HepG2 (cell line): ENCODE data around the gene ACE. TPM values are rescaled to one million over a fixed set of nuclear protein-coding genes. Genes with fewer than 3 reads are reported as not detected.
A peak's percentile ranks its signal among the peaks of the same experiment; 100 is the strongest.

Source experiments
- ATAC-seq: fragments of 200-7000 bp; cut with Tn5 transposase; 3 replicates; pipeline ENCODE4 v1.9.1; 2020; ENCODE audit warnings: mild to moderate bottlenecking, moderate library complexity
- BruUV-seq: library from RNA; stranded (reverse); fragments of 400-500 nt; replicated peaks from 2 replicates; lab custom pipeline; 2021; lab: Mats Ljungman, UMichigan
- CTCF ChIA-PET: fragments of 300-600 bp; formaldehyde crosslinking; extraction: SDS; loops from one replicate; lab custom pipeline; 2021; ENCODE audit warnings: low total read pairs, inconsistent platforms, low intra/inter-chr PET ratio; lab: Yijun Ruan, JAX
- POLR2A ChIA-PET: fragments of 350-600 bp; sonication (Branson Sonifier 250); formaldehyde crosslinking; loops from one replicate; lab custom pipeline; 2020; ENCODE audit warnings: antibody characterized with exemption, inconsistent platforms; lab: Yijun Ruan, JAX
- DNase-seq: peaks from one replicate; pipeline ENCODE4 v3.0.0-alpha.2; 2015; ENCODE audit warnings: low spot score
- FAIRE-seq: peaks from 3 replicates; lab custom pipeline; 2011; peaks lifted over from hg19 to GRCh38; lab: Jason Lieb, UNC
- H2AFZ ChIP-seq: one replicate; pipeline ENCODE4 v1.6.1; 2011; ENCODE audit warnings: low read length, inconsistent platforms
- H3K27ac ChIP-seq: fragments of 300-600 bp; 3 replicates; pipeline ENCODE4 v1.8.0; 2011; ENCODE audit warnings: mixed run types, mild to moderate bottlenecking, mixed read lengths, low read length, inconsistent platforms; ENCODE audit not compliant: insufficient read depth; ENCODE audit errors: extremely low read length
- H3K27me3 ChIP-seq, 2 experiments: fragments of 200-600 bp in 1 of 2; 2 replicates in 1 of 2; 3 replicates in 1 of 2; pipeline versions ENCODE4 v1.6.0 to v1.8.0; 2011; ENCODE audit warnings: low read length in 2 of 2, mild to moderate bottlenecking in 2 of 2, moderate library complexity in 2 of 2, inconsistent platforms in 1 of 2; ENCODE audit not compliant: insufficient read depth in 2 of 2, control insufficient read depth in 1 of 2
- H3K36me3 ChIP-seq, 2 experiments: fragments of 200-600 bp in 1 of 2; replicated peaks in 1 of 2; 2 replicates in 1 of 2; 3 replicates in 1 of 2; pipeline versions ENCODE4 v1.5.1 to v1.8.0; 2011; ENCODE audit warnings: low read length in 2 of 2, inconsistent platforms in 1 of 2; ENCODE audit not compliant: insufficient read depth in 2 of 2, control insufficient read depth in 1 of 2
- H3K4me1 ChIP-seq: 2 replicates; pipeline ENCODE4 v1.5.1; 2012; ENCODE audit warnings: low read length, inconsistent platforms; ENCODE audit not compliant: insufficient read depth
- H3K4me2 ChIP-seq: 2 replicates; pipeline ENCODE4 v1.6.0; 2011; ENCODE audit warnings: low read depth, low read length, inconsistent platforms
- H3K4me3 ChIP-seq, 3 experiments: fragments of 200-600 bp in 1 of 3; sonication (generic), shearing (Covaris generic) in 1 of 3; replicated peaks in 1 of 3; 2 replicates each; pipeline ENCODE4 v1.5.1; 2011 to 2016; ENCODE audit warnings: low read length in 3 of 3, inconsistent platforms in 2 of 3, low read depth in 2 of 3, mild to moderate bottlenecking in 2 of 3, control low read depth in 1 of 3, mixed read lengths in 1 of 3; ENCODE audit not compliant: insufficient read depth in 1 of 3
- H3K79me2 ChIP-seq: one replicate; pipeline ENCODE4 v1.6.1; 2011; ENCODE audit warnings: low read length, inconsistent platforms; ENCODE audit not compliant: insufficient read depth
- H3K9ac ChIP-seq: 2 replicates; pipeline ENCODE4 v1.6.0; 2011; ENCODE audit warnings: mild to moderate bottlenecking, low read depth, low read length, inconsistent platforms; ENCODE audit not compliant: insufficient read depth
- H3K9me3 ChIP-seq: 2 replicates; pipeline ENCODE4 v1.5.1; 2012; ENCODE audit warnings: mild to moderate bottlenecking, low read length
- H4K20me1 ChIP-seq: 2 replicates; pipeline ENCODE4 v1.6.0; 2011; ENCODE audit warnings: inconsistent platforms, mild to moderate bottlenecking, low read length, moderate library complexity; ENCODE audit not compliant: insufficient read depth
- ERF ChIP-seq: IDR thresholded peaks from 2 replicates; pipeline ENCODE4 v1.6.1; 2018; ENCODE audit warnings: missing biosample characterization, missing genetic modification reagents
- SRF ChIP-seq: IDR thresholded peaks from 2 replicates; pipeline ENCODE4 v1.6.1; 2011; ENCODE audit warnings: mild to moderate bottlenecking, low read depth, low read length, moderate library complexity
- TCF12 ChIP-seq, 2 experiments: fragments of 450-650 bp in 1 of 2; sonication (generic) in 1 of 2; formaldehyde crosslinking in 1 of 2; IDR thresholded peaks; 2 replicates each; pipeline versions ENCODE4 v1.6.1 to v1.8.0; 2017 to 2022; ENCODE audit warnings: antibody characterized with exemption in 1 of 2, mild to moderate bottlenecking in 1 of 2, missing genetic modification reagents in 1 of 2, moderate library complexity in 1 of 2
- ZNF564 ChIP-seq: sonication (generic); formaldehyde crosslinking; IDR thresholded peaks from 2 replicates; pipeline ENCODE4 v1.8.1; 2023; ENCODE audit warnings: mild to moderate bottlenecking, missing genetic modification reagents
- WGBS: methylation state at CpG from one replicate; pipeline ENCODE4 v1.1.6; 2017; ENCODE audit warnings: low lambda C conversion rate; 5-methylcytosine and 5-hydroxymethylcytosine counted together
- in situ Hi-C: cut with HindIII; loops from 2 replicates; pipeline ENCODE4 v1.10.0; 2017; ENCODE audit warnings: low pct_unique_long_range_greater_than_20kb; ENCODE audit not compliant: extremely low pct_ligation_motif_present
- intact Hi-C: fragments of 100-400 bp; cut with micrococcal nuclease; formaldehyde crosslinking; loops from one replicate; pipeline ENCODE4 v1.10.0; 2022; ENCODE audit not compliant: unreplicated experiment
- polyA plus RNA-seq, 8 experiments: library from polyadenylated mRNA; depleted of rRNA in 3 of 8; stranded (reverse) in 7 of 8; unstranded in 1 of 8; fragments of >200 nt; fragmentation: Illumina TruSeq in 4 of 8; extraction: Trizol in 4 of 8; gene quantifications; 2 replicates each; pipeline versions ENCODE4 v1.2.1 to v1.2.3, GENCODE V29; 2011 to 2016; ENCODE audit warnings: low read depth in 4 of 8, missing spikeins in 1 of 8, mixed read lengths in 1 of 8; ENCODE audit not compliant: insufficient read depth in 1 of 8
- total RNA-seq, 5 experiments: library from RNA; depleted of rRNA; stranded (reverse); fragments of >200 nt; fragmentation: Illumina TruSeq; extraction: Trizol; gene quantifications; 2 replicates each; pipeline ENCODE4 v1.2.3, GENCODE V29; 2016; ENCODE audit warnings: low read depth in 1 of 5

The ACE gene
- total and polyA plus RNA-seq, 2 of the 13 experiments (the other 11 are each of a cell fraction or from before 2014, with no cell fraction given), result 0.08 to 0.13 TPM

DNA sequence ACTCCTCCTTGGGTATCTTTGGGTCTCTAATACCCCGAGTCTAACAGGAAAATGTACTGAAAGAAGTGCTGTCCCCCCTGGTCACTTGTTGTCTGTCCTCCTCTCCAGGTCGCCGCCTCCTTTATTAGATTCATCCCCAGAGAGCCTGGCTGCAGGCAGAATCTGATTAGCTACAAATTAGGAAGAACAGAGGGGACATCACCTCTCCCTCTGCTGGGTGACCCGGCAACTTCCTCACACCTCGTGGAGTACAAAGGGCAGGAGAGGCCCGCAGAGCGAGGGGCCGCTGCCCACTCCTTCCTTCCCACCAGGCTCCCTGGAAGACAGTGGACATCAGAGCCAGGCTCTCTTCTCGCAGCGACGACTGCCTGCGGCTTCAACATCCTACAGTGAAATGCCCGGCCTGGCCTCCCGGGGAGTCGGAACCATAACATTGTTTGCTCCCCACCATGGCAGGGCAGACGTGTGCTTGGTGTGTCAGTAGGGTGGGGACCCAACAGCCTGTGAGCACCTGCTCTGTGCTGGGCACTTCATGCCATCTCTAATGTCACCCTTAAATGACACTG is 36.0 kb upstream of the ACE start:
- FAIRE-seq, result no peak
- POLR2A ChIA-PET, result no interaction called here

DNA sequence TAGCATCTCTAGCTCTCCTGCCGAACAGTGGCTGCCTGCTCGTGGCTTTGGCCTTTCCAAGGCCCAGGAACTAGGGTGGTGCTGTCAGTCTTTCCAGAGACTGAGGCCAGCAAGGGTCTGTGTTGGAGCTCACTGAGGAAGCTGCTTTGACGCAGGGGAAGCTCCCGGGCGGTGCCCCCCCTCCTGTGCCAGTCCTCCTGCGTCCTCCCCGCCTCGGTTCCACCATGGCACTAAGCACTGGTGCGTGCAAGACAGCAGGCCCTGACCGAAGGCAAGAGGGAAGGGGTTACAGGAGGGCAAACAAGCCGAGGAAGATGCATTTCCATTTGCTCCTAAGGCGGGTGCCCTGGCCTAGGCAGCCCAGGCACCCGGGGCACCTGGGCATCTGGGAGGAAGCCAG is 35.2 kb upstream of the ACE start:
- BruUV-seq, result no TSS peak
- Histone ChIP-seq H3K4me3 (no peak overlapping the region), H3K27ac (no peak overlapping the region), H3K9me3 (no peaks in the 10 kb centered on the region), H2AFZ (no peak overlapping the region), H3K27me3 (peaks cover 1 to 27% of the 10 kb centered on the region in 2 experiments; a peak in 2 of 5 replicates), H3K79me2 (no peaks in the 10 kb centered on the region), H3K36me3 (no peaks in the 10 kb centered on the region), H3K9ac (no peak overlapping the region), H3K4me2 (no peak overlapping the region), H3K4me1 (peaks cover 14% of the 10 kb centered on the region), H4K20me1 (no peaks in the 10 kb centered on the region)
- no peak for TF ChIP-seq ZNF564 (CRISPR knock-in tag)
- POLR2A ChIA-PET, result no interaction called here
- in situ Hi-C loops, result no loop called here
- ATAC-seq (no peak), FAIRE-seq (no peak), DNase-seq (no peak)
- 59% methylated on average over 11 of the region's 13 CpGs for WGBS
- intact Hi-C loops, result no loop called here
- CTCF ChIA-PET, result no interaction called here

More for the DNA sequence above, 36.0 kb upstream of the ACE start:
- H3K9ac ChIP-seq, result no peak overlapping the region
- no peak overlapping the region for H2AFZ ChIP-seq
- intact Hi-C loops (no loop called here), in situ Hi-C loops (no loop called here)
- CTCF ChIA-PET, result no interaction called here
- DNase-seq (no peak), ATAC-seq (no peak)
- no peaks in the 10 kb centered on the region for H3K36me3 ChIP-seq
- no peaks in the 10 kb centered on the region for H3K9me3 ChIP-seq
- 40% methylated on average over 10 of the region's 16 CpGs for WGBS
- peaks cover 20% of the 10 kb centered on the region for H3K4me1 ChIP-seq
- H3K27ac ChIP-seq, result no peak overlapping the region
- no peak overlapping the region for H3K4me3 ChIP-seq
- H3K79me2 ChIP-seq, result no peaks in the 10 kb centered on the region
- H3K4me2 ChIP-seq, result no peak overlapping the region
- no TSS peak for BruUV-seq
- H3K27me3 ChIP-seq, result peaks cover 1 to 27% of the 10 kb centered on the region in 2 experiments; a peak in 2 of 5 replicates
- no peaks in the 10 kb centered on the region for H4K20me1 ChIP-seq
- TF ChIP-seq TCF12 (IDR thresholded peaks at IDR 0.05) (no peak), TCF12 (CRISPR knock-in tag; IDR thresholded peaks at IDR 0.05) (0 out of 2 replicates have a peak, but pooled peaks have one; percentile 32), ERF (CRISPR knock-in tag) (no peak), SRF (no peak)
- TF ChIP-seq, all 625 proteins: peak for 1
